GM06990 (cell line): ENCODE measurements around the gene COL23A1.

ENCODE experiments used
- DNase-seq: peaks from one replicate; pipeline ENCODE4 v3.0.0-alpha.2; 2011; ENCODE audit not compliant: insufficient read length; ENCODE audit errors: extremely low read depth
- H3K27me3 ChIP-seq: replicated peaks from 2 replicates; pipeline ENCODE4 v1.6.0; 2011; ENCODE audit warnings: low read length; ENCODE audit not compliant: control insufficient read depth, insufficient read depth
- H3K36me3 ChIP-seq: 2 replicates; pipeline ENCODE4 v1.5.1; 2011; ENCODE audit warnings: low read length; ENCODE audit not compliant: control insufficient read depth, insufficient read depth
- H3K4me3 ChIP-seq: replicated peaks from 2 replicates; pipeline ENCODE4 v1.5.1; 2011; ENCODE audit warnings: low read depth, mild to moderate bottlenecking, control low read depth, low read length
- TF ChIP-seq, protein P1 (sequence below): IDR thresholded peaks from 2 replicates; pipeline ENCODE4 v1.5.1; 2011; ENCODE audit warnings: low read length, control low read depth, mild to moderate bottlenecking, inconsistent platforms; ENCODE audit not compliant: insufficient read depth, poor library complexity, severe bottlenecking

COL23A1 gene

DNA sequence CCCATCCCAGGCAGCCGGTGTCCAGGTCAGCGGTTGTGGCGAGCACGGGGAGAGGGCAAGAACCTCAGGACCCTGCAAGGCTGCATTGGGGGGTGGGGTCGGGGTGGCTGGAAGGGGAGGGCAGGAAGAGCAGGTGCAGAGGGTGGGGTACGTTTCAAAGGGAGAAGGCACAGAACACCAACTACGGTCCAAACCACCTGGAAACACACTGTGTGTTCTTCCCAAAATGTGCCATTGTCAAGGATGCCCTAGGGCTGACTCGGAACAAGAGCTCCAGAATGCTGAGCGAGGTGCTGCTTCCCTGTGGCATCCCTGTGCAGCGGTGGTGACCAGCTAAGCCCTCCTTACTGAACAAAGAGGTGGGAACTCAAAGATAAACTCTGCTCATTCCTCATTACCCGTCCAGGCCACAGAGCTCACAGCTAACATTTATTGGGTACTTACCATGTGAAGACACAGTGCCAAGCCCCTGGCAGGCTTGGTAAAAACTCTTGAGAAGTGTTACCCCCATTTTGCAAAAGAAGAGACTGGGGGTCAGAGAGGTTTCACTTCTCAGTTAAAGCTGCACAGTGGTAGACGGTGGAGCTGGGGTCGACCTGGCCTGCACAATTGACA, 153.8 kb downstream of the COL23A1 start:
- no peak for DNase-seq
- Histone ChIP-seq H3K27me3 (no peaks in the 10 kb centered on the region), H3K36me3 (no peaks in the 10 kb centered on the region), H3K4me3 (no peak overlapping the region)
- TF ChIP-seq, protein P1, sequence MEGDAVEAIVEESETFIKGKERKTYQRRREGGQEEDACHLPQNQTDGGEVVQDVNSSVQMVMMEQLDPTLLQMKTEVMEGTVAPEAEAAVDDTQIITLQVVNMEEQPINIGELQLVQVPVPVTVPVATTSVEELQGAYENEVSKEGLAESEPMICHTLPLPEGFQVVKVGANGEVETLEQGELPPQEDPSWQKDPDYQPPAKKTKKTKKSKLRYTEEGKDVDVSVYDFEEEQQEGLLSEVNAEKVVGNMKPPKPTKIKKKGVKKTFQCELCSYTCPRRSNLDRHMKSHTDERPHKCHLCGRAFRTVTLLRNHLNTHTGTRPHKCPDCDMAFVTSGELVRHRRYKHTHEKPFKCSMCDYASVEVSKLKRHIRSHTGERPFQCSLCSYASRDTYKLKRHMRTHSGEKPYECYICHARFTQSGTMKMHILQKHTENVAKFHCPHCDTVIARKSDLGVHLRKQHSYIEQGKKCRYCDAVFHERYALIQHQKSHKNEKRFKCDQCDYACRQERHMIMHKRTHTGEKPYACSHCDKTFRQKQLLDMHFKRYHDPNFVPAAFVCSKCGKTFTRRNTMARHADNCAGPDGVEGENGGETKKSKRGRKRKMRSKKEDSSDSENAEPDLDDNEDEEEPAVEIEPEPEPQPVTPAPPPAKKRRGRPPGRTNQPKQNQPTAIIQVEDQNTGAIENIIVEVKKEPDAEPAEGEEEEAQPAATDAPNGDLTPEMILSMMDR: no peak

GRCh38 chr5:178435321-178436238, 154.6 kb downstream of the COL23A1 start:
- Histone ChIP-seq H3K27me3 (no peaks in the 10 kb centered on the region; the same call in 1 of the 2 replicates), H3K36me3 (no peaks in the 10 kb centered on the region), H3K4me3 (no peak overlapping the region)
- TF ChIP-seq, protein P1: no peak
- no peak for DNase-seq

DNA sequence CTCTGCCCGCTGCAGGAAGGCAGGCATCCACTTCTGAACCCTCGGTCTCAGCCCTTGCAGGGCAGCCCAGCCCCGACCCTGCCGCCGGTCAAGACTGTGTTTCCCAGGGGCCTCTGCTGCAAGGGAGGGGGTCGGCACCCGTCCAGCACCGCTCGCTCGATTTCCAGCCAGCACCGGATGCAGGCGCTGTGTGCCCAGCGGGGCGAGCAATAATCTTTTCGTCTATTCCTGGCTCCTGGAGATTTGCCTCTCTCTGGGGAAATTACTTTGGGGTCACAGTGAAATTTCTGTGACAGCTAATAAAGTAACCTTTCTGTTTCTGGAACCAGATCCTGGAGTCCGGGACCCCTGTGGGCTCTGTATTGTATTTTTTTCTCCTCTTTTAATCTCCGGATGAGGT, 155.3 kb downstream of the COL23A1 start:
- no peak for DNase-seq
- TF ChIP-seq, protein P1: no peak

GRCh38 chr5:178434016-178434761, 156.0 kb downstream of the COL23A1 start:
- no peak for DNase-seq
- TF ChIP-seq, protein P1: no peak
- no peaks in the 10 kb centered on the region for H3K36me3 ChIP-seq
- no peak overlapping the region for H3K4me3 ChIP-seq
- H3K27me3 ChIP-seq: no peaks in the 10 kb centered on the region; the same call in 1 of the 2 replicates

More for the DNA sequence above, 155.3 kb downstream of the COL23A1 start:
- H3K27me3 ChIP-seq: no peaks in the 10 kb centered on the region; the same call in 1 of the 2 replicates
- no peak overlapping the region for H3K4me3 ChIP-seq
- H3K36me3 ChIP-seq: no peaks in the 10 kb centered on the region

- Histone ChIP-seq H3K4me3 (no peak overlapping the region), H3K27me3 (no peaks in the 10 kb centered on the region; the same call in 1 of the 2 replicates), H3K36me3 (no peaks in the 10 kb centered on the region)
- DNase-seq: no peak
- TF ChIP-seq, protein P1: no peak
These were observed 156.9 kb downstream of the COL23A1 start for GRCh38 chr5:178433273-178433775.
